ENCODE measurements around the gene ANKRD36.
"Not testable (repeated sequence)": the region's sequence is repeated elsewhere in the genome, so short reads cannot be mapped to it uniquely, and the experiment has no call there.

Gene ANKRD36

DNA sequence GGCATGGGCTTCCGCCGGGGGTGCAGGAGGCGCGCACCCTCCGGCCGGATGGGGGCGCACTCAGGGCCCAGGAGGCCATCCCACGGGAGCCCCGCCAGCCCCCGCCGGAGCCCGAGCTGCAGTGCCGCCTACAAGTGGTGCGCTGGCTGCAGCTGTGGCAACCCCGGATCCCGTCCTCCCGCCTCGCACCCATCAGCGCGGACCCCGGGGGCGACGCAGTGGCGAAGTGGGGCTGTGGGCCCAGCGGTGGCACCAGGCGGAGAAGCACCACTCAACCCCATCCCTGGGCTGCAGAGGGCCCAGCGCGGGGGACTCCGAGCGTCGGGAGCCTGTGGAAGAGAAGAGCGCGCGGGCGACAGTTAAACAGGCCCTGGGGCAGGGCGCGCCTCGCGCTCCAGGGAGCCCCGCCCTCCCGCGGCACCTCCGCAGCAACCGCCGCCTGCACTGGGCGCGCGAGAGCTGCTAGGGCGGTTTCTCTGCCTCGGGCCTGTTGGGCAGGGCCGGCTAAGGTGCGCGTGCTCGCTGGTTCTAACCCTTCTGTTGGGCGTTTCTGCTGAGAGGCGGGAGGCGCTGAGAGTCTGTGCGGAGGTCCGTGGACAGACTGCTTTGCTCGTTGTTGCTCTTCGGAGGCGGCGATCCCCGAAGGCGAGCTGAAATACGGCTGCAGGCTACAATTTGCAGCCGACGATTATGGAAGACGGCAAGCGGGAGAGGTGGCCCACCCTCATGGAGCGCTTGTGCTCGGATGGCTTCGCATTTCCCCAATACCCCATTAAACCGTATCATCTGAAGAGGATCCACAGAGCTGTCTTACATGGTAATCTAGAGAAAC is at the start of gene ANKRD36:
Gene ANKRD36 (plus strand): TSS at position 104 of the 832 bp plus-strand sequence. CDS start 587 bp downstream, at position 691.
- DNase-seq (ENCODE audit: low spot score): peak; percentile 48

- DNase-seq (ENCODE audit: low spot score): not testable (repeated sequence)
These were observed 46.9 kb upstream of the ANKRD36 start for GRCh38 chr2:97066030-97066429.

- no peak for DNase-seq (ENCODE audit: low spot score)
These were observed 45.5 kb upstream of the ANKRD36 start for GRCh38 chr2:97067279-97068004.

DNA sequence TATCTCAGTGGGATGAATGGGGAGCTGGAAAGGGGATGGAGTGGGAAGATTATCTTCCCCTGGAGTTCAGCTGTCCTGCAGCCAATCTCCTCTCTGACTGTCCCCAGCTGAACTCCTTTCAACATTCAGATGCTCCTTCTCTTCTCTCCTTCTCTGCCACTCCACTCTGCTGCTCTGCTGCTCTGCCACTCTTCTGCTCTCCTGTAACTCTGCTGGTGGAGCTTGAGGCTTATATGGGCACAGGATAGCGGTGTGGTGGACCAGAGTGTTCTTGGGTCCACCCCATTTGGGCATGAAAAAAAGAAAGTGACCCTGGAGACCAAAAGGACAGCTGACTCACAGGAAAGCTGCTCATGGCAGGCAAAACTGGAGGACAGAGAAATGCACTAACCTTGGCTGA is 44.9 kb upstream of the ANKRD36 start:
- no peak for DNase-seq (ENCODE audit: low spot score)

- not testable (repeated sequence) for DNase-seq (ENCODE audit: low spot score)
These were observed 44.2 kb upstream of the ANKRD36 start for GRCh38 chr2:97068722-97069121.

DNA sequence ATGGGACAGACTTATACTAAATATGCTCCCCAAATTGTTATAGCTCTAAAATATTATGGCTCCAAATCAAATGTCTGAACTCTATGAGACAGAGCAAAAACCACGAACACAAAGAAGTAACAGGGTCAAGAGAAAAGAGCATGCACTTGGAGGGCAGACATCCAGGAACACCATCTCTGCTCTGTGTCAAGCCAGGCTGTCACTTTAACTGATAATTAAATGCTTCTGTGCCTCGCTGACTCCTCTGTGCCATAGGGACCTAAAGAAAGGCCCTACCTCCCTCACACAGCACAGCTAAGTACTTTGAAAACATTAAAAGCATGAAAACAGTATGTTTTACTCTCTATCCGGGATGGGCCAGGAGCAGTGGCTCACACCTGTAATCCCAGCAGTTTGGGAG is 42.0 kb upstream of the ANKRD36 start:
- DNase-seq (ENCODE audit: low spot score): not testable (repeated sequence)

DNA sequence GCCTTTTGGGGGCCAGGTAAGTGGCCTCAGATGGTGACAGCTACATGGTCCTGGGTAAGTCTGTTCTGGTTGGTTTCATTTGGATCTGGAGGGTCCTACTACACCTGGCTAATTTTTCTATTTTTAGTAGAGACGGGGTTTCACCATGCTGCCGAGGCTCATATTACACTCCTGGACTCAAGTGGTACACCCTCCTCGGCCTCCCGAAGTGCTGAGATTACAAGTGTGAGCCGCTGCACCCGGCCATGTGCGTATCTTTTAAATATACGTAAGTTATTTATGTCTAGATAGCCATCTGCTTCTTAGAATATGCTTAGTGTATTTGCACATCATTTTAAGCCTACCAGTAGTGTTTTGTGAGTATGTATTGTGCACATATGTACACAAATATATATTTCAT is 35.7 kb upstream of the ANKRD36 start:
- DNase-seq (ENCODE audit: low spot score): not testable (repeated sequence)

DNA sequence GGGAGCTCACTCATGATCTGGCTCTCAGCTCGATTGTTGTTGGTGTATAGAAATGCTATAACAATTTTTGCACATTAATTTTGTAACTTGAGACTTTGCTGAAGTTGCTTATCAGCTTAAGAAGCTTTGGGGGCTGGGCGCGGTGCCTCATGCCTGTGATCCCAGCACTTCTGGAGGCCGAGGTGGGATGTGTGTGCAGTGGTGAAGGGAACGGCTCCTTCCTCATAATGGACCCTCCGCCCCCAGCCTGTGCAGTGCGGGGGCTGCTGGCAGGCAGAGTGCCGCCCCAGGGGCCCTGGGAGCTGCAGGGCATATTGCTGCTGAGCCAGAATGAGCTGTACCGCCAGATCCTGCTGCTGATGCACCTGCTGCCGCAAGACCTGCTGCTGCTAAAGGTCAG is 32.1 kb upstream of the ANKRD36 start:
- DNase-seq (ENCODE audit: low spot score): not testable (repeated sequence)

- not testable (repeated sequence) for DNase-seq (ENCODE audit: low spot score)
These were observed 30.7 kb upstream of the ANKRD36 start for GRCh38 chr2:97082206-97082605.

GRCh38 chr2:97083516-97083915 is 29.4 kb upstream of the ANKRD36 start:
- not testable (repeated sequence) for DNase-seq (ENCODE audit: low spot score)

DNA sequence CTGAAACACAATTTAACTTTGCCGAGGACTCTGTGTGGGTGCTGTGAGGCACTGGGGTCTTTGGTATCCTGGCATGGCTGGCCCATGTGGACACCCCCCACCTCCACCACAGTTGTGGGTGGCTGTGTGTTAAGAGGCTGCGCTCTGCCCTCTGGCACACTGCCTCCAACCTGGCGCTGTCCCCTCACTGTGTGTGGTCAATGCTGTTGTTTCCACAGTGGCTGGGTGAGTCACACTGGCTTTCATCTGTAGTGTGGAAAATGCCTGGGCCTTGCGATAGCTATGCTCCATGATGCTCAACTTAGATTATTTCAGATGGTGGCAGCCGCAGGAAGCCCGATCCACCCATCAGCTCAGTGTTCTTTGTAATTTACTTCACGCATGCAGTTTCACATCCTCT is 27.9 kb upstream of the ANKRD36 start:
- not testable (repeated sequence) for DNase-seq (ENCODE audit: low spot score)

GRCh38 chr2:97088706-97089105 is 24.2 kb upstream of the ANKRD36 start:
- DNase-seq (ENCODE audit: low spot score): not testable (repeated sequence)

DNA sequence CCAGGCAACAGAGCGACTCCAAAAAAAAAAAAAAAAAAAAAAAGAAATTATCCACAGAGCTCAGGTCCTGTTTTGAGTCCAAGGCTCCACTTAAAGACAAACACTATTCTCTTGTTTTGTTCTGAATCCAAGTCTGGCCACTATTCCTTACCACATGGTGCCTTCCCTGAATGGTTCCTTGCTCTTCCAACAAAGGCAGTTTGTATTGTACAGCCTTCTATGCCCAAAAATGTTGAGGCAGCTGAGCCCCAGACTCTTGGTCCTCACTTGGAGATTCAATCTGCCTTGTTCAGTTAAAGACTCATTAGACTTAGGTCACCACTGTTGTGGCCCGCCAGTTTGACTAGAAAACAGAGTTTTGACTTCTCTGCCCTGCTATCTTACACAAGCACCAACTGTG is 20.0 kb upstream of the ANKRD36 start:
- DNase-seq (ENCODE audit: low spot score): not testable (repeated sequence)

GRCh38 chr2:97093983-97094771 is 18.8 kb upstream of the ANKRD36 start:
- not testable (repeated sequence) for DNase-seq (ENCODE audit: low spot score)

GRCh38 chr2:97094772-97095611 is 18.0 kb upstream of the ANKRD36 start, which contains the start of gene FAHD2B:
Gene FAHD2B, minus strand, starts transcription at chr2:97094882. Its CDS starts 3,176 bp downstream, at chr2:97091706.
- DNase-seq (ENCODE audit: low spot score): peak; percentile 7

- no peak for DNase-seq (ENCODE audit: low spot score)
These were observed 17.3 kb upstream of the ANKRD36 start for GRCh38 chr2:97095661-97096060.

DNA sequence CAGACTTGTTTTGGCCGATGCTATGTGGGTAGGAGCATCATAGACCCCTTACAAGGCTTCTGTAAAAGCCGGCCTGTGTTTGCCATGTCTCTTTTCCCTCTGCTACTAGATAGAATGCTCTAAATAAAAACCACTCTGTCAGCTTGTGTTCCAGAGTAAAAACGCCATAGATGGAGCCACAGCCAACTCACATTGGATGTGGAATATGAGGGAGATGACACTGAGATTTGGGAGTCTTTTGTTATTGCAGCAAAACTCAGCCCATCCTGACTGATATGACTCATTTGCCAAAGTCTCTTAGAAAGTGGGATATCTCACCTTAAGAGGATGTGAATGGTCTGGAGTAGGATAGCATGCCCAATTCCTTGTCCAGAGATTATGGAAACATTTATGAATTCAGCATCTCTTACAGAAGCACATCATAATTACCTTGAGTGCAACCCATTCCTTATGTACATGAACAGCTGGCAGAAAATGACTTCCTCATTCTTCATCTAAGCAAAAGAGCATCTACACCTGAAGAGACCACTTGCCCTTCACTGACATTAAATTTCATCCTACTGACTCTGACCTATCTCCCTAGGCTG is 14.1 kb upstream of the ANKRD36 start:
- DNase-seq (ENCODE audit: low spot score): not testable (repeated sequence)

- not testable (repeated sequence) for DNase-seq (ENCODE audit: low spot score)
These were observed 6.1 kb upstream of the ANKRD36 start for GRCh38 chr2:97106878-97107277.

GRCh38 chr2:97111246-97111645 is 1.7 kb upstream of the ANKRD36 start:
- not testable (repeated sequence) for DNase-seq (ENCODE audit: low spot score)

GRCh38 chr2:97112320-97113049 is 468 bp upstream of the ANKRD36 start:
- peak; percentile 34 for DNase-seq (ENCODE audit: low spot score)

All from kidney capillary endothelial cell (primary cell).